SK-N-MC (cell line): ENCODE data around the gene MS4A15.

Experiments used
- DNase-seq: peaks from one replicate; pipeline ENCODE4 v3.0.0-alpha.2; 2011; ENCODE audit warnings: low read depth, low spot score
- H3K27ac ChIP-seq: fragments of 200-600 bp; sonication (generic); 2 replicates; pipeline ENCODE4 v1.5.1; 2016; ENCODE audit warnings: mixed run types
- H3K36me3 ChIP-seq: fragments of 200-600 bp; sonication (generic); 2 replicates; pipeline ENCODE4 v1.6.1; 2017; ENCODE audit warnings: antibody characterized with exemption, low read length, mixed read lengths; ENCODE audit not compliant: insufficient read depth
- H3K4me3 ChIP-seq: fragments of 200-600 bp; sonication (generic); 2 replicates; pipeline ENCODE4 v1.5.1; 2016
- H3K9ac ChIP-seq: fragments of 200-600 bp; sonication (generic); 2 replicates; pipeline ENCODE4 v1.8.0; 2017; ENCODE audit warnings: mixed run types, mixed read lengths; ENCODE audit not compliant: insufficient read length
- H3K9me3 ChIP-seq: fragments of 200-600 bp; sonication (generic); 2 replicates; pipeline ENCODE4 v1.6.1; 2017; ENCODE audit warnings: low read depth, mild to moderate bottlenecking, antibody characterized with exemption, low read length, moderate library complexity, mixed read lengths
- EZH2 ChIP-seq: fragments of 200-600 bp; sonication (generic); IDR thresholded peaks from one replicate; pipeline ENCODE4 v1.6.1; 2017; ENCODE audit warnings: antibody characterized with exemption
- FOXP2 ChIP-seq: optimal IDR thresholded peaks from 2 replicates; pipeline ENCODE3; 2011; ENCODE audit warnings: mild to moderate bottlenecking, moderate library complexity; ENCODE audit not compliant: insufficient read depth; ENCODE audit errors: extremely low read length, control extremely low read depth
- POLR2AphosphoS5 ChIP-seq: IDR thresholded peaks from 2 replicates; pipeline ENCODE4 v1.6.1; 2012; ENCODE audit warnings: mild to moderate bottlenecking, low read depth, low read length, borderline replicate concordance

MS4A15 gene

DNA sequence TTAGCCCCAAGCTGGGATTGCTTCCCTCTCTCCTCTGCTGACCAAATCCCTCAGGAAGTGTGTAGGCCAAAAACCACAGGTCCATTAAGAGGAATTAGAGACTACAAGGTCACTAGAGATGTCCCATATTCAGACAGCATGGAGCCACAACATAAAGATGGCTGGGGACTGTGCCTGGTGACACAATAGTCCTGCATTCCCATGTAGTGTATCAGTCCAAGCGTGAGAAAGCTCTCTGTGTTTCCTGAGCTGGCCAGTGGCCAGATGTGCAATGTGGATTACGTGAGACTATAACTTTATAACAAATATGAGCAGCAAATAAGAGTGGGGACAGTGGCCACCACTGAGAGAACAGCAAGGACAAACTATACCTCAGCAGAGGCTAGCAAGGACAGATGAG is 20.9 kb downstream of the MS4A15 start:
- H3K27ac ChIP-seq, result no peak overlapping the region
- DNase-seq, result no peak
- no peak overlapping the region for H3K9ac ChIP-seq
- no peaks in the 10 kb centered on the region for H3K9me3 ChIP-seq
- no peaks in the 10 kb centered on the region for H3K36me3 ChIP-seq
- H3K4me3 ChIP-seq, result no peak overlapping the region
- TF ChIP-seq POLR2AphosphoS5, result no peak
- TF ChIP-seq FOXP2, result no peak
- TF ChIP-seq EZH2, result no peak

DNA sequence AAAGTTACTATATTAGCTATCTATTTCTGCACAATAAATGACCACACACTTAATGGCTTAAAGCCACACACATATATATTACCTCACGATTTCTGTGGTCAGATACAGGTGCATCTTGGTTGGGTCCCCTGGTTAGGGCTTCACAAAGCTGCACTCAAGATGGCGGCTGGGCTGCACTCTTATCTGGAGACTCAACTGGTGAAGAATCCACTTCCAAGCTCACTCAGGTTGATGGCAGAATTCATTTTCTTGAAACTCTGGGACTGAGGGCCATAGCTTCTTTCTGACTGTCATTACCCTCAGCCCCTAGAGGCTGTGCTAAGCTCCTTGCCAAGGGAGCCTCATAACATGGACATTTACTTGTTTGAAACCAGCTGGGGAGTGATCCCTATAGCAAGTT is 23.4 kb downstream of the MS4A15 start:
- H3K27ac ChIP-seq, result no peak overlapping the region
- H3K9ac ChIP-seq, result no peak overlapping the region
- no peaks in the 10 kb centered on the region for H3K36me3 ChIP-seq
- H3K4me3 ChIP-seq, result no peak overlapping the region
- no peak for DNase-seq
- TF ChIP-seq EZH2 (no peak), POLR2AphosphoS5 (no peak), FOXP2 (no peak)
- no peaks in the 10 kb centered on the region for H3K9me3 ChIP-seq

DNA sequence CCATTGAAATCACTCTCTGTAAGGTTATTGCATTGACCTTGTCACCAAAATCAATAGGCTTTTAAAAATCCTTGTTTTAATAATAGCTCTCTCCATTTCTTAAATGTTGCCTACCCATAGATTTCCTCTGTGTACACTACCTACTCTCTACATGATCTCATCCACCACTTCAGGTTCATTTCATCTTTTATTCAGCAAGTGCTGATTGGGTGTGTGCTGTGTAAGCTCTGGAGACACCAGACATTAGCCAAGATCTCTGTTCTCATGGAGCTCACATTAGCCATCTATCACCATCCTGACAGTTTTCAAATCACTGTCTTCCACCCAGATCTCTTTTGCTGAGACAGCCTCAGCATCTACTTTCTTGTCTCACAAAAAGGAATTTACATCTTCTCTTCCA is 24.1 kb downstream of the MS4A15 start:
- no peaks in the 10 kb centered on the region for H3K36me3 ChIP-seq

DNA sequence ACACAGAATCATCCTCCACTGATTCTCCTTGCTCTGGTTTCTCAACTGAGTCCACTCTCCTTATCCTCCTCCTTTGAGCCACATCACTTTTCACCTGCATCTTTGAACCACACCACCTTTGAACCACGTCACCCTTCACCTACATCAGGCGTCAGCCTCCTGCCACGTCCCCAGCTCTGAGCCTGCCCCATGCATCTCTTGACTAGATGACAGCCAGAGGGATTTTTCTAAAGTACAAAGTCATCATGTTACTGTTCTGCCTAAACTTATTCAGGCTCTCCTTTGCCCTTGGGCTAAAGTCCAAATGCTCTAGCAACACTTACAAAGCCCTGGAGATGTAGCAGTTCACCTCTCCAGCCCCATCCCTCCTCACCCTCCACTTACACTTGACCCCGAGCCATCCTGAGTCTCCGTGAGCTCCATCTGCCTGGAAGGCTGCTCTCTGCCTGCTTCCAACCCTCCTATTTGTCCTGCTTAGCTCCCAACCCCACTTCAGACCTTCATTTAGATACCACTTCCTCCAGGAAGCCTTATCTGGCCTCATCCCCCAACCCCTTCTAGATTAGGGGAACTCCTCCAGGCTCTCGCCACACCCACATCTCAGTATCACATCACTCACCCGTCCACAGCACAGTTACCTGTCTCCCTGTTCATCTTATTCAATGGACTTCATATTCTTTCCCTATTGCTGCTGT is 24.8 kb downstream of the MS4A15 start:
- Histone ChIP-seq H3K9ac (no peak overlapping the region), H3K27ac (no peak overlapping the region), H3K36me3 (no peaks in the 10 kb centered on the region), H3K4me3 (no peak overlapping the region), H3K9me3 (no peaks in the 10 kb centered on the region)
- TF ChIP-seq FOXP2 (no peak), EZH2 (no peak), POLR2AphosphoS5 (no peak)
- no peak for DNase-seq

More for the DNA sequence above, 24.1 kb downstream of the MS4A15 start:
- no peaks in the 10 kb centered on the region for H3K9me3 ChIP-seq
- no peak overlapping the region for H3K4me3 ChIP-seq
- TF ChIP-seq EZH2, result no peak
- TF ChIP-seq POLR2AphosphoS5, result no peak
- no peak for TF ChIP-seq FOXP2
- H3K9ac ChIP-seq, result no peak overlapping the region
- no peak overlapping the region for H3K27ac ChIP-seq
- no peak for DNase-seq

DNA sequence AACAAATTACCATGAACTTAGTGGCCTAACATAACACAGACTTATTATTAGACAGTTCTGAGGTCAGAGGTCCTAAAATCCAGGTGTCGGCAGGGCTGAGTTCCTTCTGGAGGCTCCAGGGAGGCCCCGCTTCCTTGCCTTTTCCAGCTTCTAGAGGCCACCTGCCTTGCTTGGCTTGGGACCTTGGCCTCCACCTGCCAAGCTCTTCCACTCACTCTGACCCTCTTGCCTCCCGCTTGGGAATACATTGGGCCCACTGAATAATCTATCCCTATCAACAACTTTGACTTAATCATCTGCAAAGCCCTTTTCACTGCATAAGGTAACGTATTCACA is 25.3 kb downstream of the MS4A15 start:
- no peak for DNase-seq
- Histone ChIP-seq H3K9me3 (no peaks in the 10 kb centered on the region), H3K4me3 (no peak overlapping the region), H3K9ac (no peak overlapping the region), H3K27ac (no peak overlapping the region), H3K36me3 (no peaks in the 10 kb centered on the region)
- TF ChIP-seq FOXP2 (no peak), POLR2AphosphoS5 (no peak), EZH2 (no peak)

GRCh38 chr11:60782393-60783140 is 25.9 kb downstream of the MS4A15 start:
- H3K9ac ChIP-seq, result no peak overlapping the region
- H3K9me3 ChIP-seq, result no peaks in the 10 kb centered on the region
- no peak overlapping the region for H3K27ac ChIP-seq
- no peaks in the 10 kb centered on the region for H3K36me3 ChIP-seq
- no peak for DNase-seq
- no peak overlapping the region for H3K4me3 ChIP-seq
- TF ChIP-seq EZH2 (no peak), FOXP2 (no peak), POLR2AphosphoS5 (no peak)

- Histone ChIP-seq H3K36me3 (no peaks in the 10 kb centered on the region), H3K4me3 (no peak overlapping the region), H3K9ac (no peak overlapping the region), H3K27ac (no peak overlapping the region), H3K9me3 (no peaks in the 10 kb centered on the region)
- no peak for DNase-seq
- TF ChIP-seq EZH2, result no peak
- TF ChIP-seq POLR2AphosphoS5, result no peak
- TF ChIP-seq FOXP2, result no peak
Measured at GRCh38 chr11:60783141-60783484, 26.4 kb downstream of the MS4A15 start.

DNA sequence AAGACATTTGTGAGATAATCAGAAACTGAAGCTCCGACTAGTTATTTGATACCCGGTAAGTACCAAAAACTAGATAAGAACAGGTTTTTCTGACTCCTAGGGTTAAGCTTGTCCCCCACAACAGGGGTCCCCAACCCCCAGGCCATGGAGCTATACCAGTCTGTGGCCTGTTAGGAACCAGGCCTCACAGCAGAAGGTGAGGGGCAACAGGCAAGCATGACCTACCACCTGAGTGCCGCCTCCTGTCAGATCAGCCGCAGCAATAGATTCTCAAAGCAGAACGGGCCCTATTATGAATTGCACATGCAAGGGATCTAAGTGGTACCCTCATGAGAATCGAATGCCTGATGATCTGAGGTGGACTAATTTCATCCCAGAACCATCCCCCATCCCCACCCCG is 27.2 kb downstream of the MS4A15 start:
- H3K36me3 ChIP-seq, result no peaks in the 10 kb centered on the region
- no peak overlapping the region for H3K9ac ChIP-seq
- TF ChIP-seq FOXP2, result no peak
- TF ChIP-seq EZH2, result no peak
- no peak for TF ChIP-seq POLR2AphosphoS5
- H3K27ac ChIP-seq, result no peak overlapping the region
- H3K4me3 ChIP-seq, result no peak overlapping the region
- no peak for DNase-seq
- H3K9me3 ChIP-seq, result no peaks in the 10 kb centered on the region

DNA sequence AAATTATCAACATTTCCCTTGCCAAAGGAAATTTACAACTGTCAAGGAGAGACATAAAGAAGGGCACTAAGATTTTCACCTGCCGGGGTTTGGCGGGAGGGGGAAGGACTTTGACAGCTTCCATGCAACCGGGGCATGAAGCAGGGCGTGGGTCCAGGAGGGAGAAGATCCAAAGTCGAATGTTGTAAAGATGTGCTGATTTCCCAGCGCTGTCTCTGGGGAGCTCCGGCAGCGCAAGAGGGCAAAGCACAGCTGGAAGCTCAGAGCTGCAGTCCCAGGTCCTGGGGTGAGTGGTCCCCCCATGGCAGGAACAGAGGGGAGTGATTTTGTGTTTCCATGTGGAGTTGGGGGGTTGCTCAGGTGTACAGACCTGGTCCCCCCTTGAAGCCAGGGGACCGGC is 28.5 kb downstream of the MS4A15 start, which contains the start of gene MS4A10:
Gene MS4A10, plus strand, starts transcription at position 198 of the 400 bp plus-strand sequence. CDS start 5,003 bp downstream, outside the sequence.
- Histone ChIP-seq H3K9ac (no peak within 1 kb of the TSS), H3K4me3 (no peak within 1 kb of the TSS), H3K36me3 (no peaks in the 10 kb centered on the region), H3K27ac (no peak within 1 kb of the TSS), H3K9me3 (no peaks in the 10 kb centered on the region)
- no peak for DNase-seq
- TF ChIP-seq POLR2AphosphoS5, result no peak
- no peak for TF ChIP-seq EZH2
- no peak for TF ChIP-seq FOXP2
